DMS53 treated with DMSO at 0.1 percent for 48 hours (cell line): ENCODE measurements around the gene IRF2BPL.

Experiments
- DNase-seq: peaks from one replicate; lab custom pipeline; 2025; ENCODE audit not compliant: unreplicated experiment; lab: John Stamatoyannopoulos, UW

Gene IRF2BPL

GRCh38 chr14:77028384-77029231 lies at the start of gene IRF2BPL:
IRF2BPL (minus strand) TSS chr14:77028708; CDS start chr14:77027792, 916 bp downstream.
- DNase-seq = peak; percentile 90

- DNase-seq = no peak
Observed at GRCh38 chr14:77077040-77077439, 48.5 kb upstream of the IRF2BPL start.

GRCh38 chr14:77076113-77076631 lies 47.7 kb upstream of the IRF2BPL start:
- no peak for DNase-seq

GRCh38 chr14:77074969-77075368 lies 46.5 kb upstream of the IRF2BPL start:
- DNase-seq = no peak

GRCh38 chr14:77071938-77072388 lies 43.5 kb upstream of the IRF2BPL start:
- no peak for DNase-seq

- DNase-seq = no peak
Observed at GRCh38 chr14:77069551-77069950, 41.0 kb upstream of the IRF2BPL start.

GRCh38 chr14:77068517-77069200 lies 40.2 kb upstream of the IRF2BPL start:
- DNase-seq = no peak

GRCh38 chr14:77067632-77068516 lies 39.4 kb upstream of the IRF2BPL start:
- DNase-seq = peak; percentile 60

GRCh38 chr14:77066578-77067172 lies 38.2 kb upstream of the IRF2BPL start:
- DNase-seq = no peak

- no peak for DNase-seq
Observed at GRCh38 chr14:77065851-77066577, 37.5 kb upstream of the IRF2BPL start.

- DNase-seq = no peak
Observed at GRCh38 chr14:77064521-77065178, 36.1 kb upstream of the IRF2BPL start.

GRCh38 chr14:77063571-77064171 lies 35.2 kb upstream of the IRF2BPL start:
- no peak for DNase-seq

GRCh38 chr14:77062261-77062660 lies 33.8 kb upstream of the IRF2BPL start:
- DNase-seq = no peak

GRCh38 chr14:77061630-77062257 lies 33.2 kb upstream of the IRF2BPL start:
- DNase-seq = no peak

GRCh38 chr14:77059276-77059915 lies 30.9 kb upstream of the IRF2BPL start:
- no peak for DNase-seq

- no peak for DNase-seq
Observed at GRCh38 chr14:77058785-77059184, 30.3 kb upstream of the IRF2BPL start.

GRCh38 chr14:77058117-77058516 lies 29.6 kb upstream of the IRF2BPL start:
- DNase-seq = no peak

- DNase-seq = no peak
Observed at GRCh38 chr14:77055981-77056380, 27.5 kb upstream of the IRF2BPL start.
